Measurements from ENCODE around the gene PTCSC3.
"Not testable (repeated sequence)": the region's sequence is repeated elsewhere in the genome, so short reads cannot be mapped to it uniquely, and the experiment has no call there.

The PTCSC3 gene

DNA sequence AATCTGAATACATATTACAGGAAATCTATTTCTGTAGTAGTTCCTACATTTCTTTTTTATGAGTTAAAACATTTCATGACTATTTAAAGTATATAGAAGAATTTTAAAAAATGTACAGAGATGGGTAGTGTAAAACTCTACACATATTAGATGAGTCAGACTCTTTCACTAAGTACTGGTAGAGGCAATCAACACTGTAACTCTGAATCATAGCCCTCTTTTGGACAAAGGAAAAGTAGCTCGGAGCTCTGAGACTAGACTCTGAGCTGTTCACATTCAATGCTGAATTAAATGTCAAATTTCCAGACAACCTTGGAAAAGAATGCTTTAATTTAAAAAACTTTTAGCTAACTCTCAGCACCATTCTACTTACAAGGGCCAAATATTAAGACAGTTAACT lies 3.4 kb downstream of the PTCSC3 start:
- DNase-seq (ENCODE audit: low read depth in 2 of 2), result no peak

DNA sequence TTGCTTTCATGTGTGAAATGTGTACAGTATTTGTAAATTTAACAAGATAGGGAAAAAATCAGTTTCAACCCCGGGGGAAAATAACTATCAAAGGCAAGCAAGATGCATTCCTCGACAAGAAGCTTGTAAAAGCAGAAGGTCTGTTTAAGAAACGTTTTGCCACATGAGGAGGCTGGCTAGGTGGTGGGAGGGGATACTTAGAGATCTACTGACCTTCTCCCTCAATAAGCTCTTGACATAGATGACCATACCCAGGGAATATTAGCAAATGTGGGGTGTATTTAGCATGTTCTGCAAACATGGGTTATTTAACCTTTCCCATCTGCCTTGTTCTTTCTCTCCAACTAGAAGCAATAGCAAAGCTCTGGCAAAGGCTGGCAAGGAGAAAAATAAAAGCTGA lies 4.9 kb downstream of the PTCSC3 start:
- no peak for DNase-seq (ENCODE audit: low read depth in 2 of 2)

DNA sequence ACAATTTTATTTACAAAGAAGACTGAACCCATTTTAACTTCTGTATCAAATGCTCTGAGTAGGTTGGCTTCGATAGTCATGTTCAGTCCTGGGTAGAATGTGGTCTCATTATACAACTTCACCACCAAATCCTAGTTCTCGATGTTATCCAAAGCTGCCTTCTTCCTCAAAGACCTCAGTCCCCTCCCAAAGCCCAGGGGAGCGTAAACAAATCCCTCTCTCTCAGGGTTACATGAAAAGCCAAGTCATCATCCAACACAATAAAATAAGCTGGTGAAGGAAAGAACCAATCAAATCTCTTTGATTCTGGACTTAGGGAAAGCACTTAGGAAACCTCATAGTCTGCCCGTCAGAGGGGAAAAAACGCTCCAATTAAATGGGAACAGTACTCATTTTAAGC lies 9.1 kb downstream of the PTCSC3 start:
- no peak for DNase-seq (ENCODE audit: low read depth in 2 of 2)

DNA sequence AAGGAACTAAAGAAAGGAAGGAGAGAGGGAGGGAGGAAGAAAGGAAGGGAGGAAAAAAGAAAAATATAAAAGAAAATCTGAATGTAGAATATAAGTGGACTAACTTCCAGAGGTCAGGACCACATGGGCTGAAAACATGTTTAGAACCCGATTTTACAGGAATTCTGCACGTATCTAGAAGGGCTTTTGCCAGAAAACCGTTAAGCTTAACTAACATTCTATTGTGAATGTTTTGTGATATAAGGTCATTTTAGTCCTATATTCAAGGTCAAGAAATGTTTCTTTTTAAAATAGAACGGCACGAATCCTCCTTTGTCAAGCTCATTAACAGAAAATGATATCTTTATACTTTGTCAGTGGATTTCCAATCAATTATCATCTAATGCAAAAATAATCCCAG lies 13.1 kb downstream of the PTCSC3 start:
- no peak for DNase-seq (ENCODE audit: low read depth in 2 of 2)

DNA sequence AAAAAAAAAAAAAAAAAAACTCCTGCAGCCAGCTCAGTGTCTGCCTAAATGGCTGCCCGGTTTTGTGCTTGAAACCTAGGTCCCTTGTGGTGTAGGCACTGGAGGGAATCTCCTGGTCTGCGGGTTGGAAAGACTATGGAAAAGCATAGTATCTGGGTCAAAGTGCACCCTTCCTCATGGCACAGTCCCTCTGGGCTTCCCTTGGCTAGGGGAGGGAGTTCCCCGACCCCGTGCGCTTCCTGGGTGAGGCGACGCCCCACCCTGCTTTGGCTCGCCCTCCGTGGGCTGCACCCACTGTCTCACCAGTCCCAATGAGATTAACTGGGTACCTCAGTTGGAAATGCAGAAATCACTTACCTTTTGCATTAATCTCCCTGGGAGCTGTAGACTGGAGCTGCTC lies 14.3 kb downstream of the PTCSC3 start:
- DNase-seq (ENCODE audit: low read depth in 2 of 2), result no peak

DNA sequence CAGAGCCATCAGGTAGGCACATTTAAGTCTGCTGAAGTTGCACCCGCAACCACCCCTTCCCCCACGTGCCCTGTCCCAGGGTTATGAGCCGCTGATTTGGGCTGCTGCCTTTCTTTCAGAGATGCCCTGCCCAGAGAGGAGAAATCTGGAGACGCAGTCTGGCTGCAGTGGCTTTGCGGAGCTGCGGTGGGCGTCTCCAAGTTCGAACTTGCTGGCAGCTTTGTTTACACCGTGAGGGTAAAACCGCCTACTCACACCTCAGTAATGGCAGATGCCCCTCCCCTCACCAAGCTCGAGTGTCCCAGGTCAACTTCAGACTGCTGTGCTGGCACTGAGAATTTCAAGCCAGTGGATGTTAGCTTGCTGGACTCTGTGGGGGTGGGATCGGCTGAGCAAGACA lies 14.7 kb downstream of the PTCSC3 start:
- no peak for DNase-seq (ENCODE audit: low read depth in 2 of 2)

DNA sequence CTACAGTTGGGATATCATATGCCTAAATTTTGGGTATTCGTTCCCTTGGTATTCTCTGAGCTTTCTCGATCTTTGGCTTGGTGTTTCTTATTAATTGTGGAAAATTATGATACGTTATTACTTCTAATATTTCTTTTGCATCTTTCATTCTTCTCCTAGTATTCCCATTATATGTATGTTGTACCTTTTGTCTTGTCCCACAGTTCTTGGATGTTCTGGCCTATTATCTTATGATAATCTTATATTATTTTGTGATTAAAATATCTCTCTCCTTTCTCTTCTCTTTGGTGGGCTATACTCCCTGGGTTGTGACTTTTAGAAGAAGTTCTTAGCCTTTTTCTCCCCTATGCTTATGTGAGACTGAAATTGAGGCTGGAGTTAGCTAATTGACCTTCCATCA lies 25.2 kb downstream of the PTCSC3 start:
- no peak for DNase-seq (ENCODE audit: low read depth in 2 of 2)

DNA sequence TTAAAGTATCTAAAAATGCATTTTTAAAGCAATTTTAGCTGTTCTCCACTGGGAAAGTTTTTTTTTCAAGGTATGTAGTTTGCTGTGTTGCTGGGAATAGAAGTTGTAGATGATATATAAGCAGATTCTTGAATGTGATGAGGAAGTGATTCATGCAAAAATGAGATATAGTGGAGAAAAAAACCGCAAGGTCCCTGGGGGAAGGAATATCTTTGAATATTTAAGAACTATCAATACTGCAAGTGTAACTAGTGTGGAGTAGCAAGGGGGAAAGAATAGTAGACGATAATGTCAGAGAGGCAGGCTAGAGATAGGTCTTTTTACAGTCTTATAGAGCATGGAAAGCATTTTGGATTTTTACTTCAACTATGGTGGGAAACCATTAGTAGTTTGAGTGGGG lies 42.5 kb downstream of the PTCSC3 start:
- DNase-seq (ENCODE audit: low read depth in 2 of 2), result no peak

DNA sequence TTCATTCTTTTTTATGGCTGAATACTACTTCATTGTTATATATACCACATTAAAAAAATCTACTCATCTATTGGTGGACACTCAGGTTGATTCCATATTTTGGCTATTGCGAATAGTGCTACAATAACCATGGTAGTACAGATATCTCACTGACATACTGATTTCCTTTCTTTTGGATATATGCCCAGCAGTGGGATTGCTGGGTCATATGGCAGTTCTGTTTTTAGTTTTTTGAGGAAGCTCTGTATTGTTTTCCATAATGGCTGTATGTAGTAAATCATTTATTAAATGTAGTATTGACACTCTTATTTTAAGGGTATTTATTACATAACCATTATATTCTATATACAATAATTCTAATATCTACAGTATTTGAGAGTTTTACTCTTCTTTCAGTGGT lies 43.7 kb downstream of the PTCSC3 start:
- DNase-seq (ENCODE audit: low read depth in 2 of 2), result no peak

DNA sequence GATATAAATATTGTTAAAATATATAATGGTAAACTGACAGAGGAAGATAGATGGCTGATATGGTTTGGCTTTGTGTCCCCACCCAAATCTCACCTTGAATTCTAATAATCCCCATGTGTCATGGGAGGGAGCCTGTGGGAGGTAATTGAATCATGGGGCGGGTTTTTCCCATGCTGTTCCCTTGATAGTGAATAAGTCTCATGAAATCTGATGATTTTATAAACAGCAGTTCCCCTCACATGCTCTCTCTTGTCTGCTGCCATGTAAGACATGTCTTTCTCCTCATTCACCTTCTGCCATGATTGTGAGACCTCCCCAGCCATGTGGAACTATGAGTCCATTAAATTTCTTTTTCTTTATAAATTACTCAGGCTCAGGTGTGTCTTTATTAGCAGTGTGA lies 46.3 kb downstream of the PTCSC3 start:
- no peak for DNase-seq (ENCODE audit: low read depth in 2 of 2)

DNA sequence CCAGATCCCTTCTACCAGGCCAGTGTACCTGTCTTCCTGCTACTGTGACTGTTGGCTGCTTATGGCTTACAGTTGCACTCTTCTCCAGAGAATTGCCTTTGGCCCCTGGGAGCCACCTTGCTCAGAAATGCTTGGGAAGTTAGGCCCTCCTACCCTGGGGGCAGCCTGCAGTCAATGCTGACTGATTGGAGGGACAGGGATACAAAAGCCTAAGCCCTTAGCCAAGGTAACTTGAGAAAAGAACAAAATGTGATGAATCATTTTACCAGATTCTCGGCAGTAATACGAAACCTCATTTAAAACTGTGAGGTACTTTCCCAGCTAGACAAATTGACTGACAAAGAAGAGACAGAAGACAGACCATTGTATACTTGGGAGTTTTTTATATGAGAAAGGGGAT lies 47.3 kb downstream of the PTCSC3 start:
- no peak for DNase-seq (ENCODE audit: low read depth in 2 of 2)

DNA sequence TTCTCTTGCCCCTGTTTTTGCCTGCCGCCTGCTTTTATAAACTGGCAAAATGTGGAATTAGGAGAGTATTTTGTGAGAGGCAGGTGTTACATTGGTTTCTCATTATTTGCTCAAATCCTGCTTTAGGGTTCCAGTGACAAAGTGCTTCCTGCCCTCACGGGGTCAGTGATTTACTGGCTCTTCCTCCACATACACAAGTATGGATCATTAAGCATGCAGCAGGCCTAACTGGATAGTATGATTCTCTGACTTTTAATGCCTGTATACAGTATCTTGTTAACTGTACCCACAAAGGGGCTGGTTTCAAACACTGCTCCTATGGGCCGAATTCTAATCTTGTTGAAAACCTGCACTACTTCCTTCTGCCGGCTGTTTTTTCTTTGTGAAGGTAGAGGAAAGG lies 63.2 kb downstream of the PTCSC3 start:
- no peak for DNase-seq (ENCODE audit: low read depth in 2 of 2)

DNA sequence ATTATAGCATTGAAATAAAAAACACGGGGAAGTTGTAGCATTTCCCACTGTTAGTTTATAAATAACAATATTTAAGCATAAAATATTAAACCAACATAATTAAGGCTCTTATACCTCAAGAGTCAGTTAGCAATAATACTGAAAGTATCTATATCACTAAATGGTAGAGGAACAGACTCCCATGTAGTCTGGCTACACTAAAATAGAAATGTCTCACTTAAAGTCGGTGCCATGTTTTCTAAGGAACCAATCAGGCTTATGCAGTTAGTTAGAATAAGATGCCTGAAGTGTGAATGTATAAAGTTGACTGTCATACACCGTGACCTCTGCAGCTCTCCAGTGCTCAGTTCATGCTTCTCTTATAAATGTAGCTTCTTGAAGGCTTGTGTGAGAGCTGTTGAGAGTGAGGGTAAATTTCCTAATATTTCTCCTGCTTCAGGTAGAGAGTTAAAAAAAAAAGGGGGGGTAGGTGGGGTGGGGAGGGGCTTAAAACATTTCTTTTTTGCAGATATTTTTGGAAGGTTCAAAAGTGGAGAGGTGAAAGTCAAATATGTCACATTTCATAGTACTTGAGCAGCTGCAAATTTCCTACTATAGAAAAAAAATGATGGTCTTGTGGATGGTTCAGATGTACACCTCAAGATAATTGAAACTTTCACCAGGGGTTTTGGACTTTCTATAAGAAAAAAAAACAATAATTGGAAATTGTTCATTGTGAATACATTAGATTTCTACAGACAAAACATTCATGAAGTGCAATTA lies 64.5 kb downstream of the PTCSC3 start:
- DNase-seq (ENCODE audit: low read depth in 2 of 2), result no peak

DNA sequence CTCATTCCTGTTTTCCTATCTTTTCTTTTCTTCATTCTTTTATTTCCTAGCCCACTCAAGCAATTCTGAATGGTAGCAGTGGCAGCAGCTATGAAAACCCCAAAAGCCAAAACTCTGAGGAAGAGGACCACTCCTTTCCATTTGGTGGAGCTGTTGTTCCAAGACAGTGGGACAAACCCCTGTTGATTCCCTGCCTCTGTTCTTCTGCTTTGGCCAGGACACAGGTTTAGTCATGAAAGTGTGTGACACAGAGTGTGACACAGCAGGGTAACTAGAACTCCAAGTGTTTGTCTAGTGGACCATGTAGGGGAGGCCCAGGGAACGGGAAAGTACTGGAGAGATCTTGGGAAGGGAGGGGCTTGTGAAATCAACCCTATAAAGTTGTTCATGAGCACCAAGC lies 71.1 kb downstream of the PTCSC3 start:
- no peak for DNase-seq (ENCODE audit: low read depth in 2 of 2)

DNA sequence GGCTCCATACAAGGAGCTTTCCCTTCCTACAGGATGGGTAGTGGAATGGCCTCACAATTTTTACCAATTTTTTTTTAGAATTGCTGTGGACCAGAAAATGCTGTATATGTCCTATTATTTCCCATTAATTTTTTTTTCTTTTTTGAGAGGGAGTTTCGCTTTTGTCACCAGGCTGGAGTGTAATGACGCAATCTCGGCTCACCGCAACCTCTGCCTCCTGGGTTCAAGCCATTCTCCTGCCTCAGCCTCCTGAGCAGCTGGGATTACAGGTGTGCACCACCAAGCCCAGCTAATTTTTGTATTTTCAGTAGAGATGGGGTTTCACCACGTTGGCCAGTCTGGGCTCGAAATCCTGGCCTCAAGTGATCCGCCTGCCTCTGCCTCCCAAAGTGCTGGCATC lies 72.3 kb downstream of the PTCSC3 start:
- DNase-seq (ENCODE audit: low read depth in 2 of 2), result not testable (repeated sequence)

DNA sequence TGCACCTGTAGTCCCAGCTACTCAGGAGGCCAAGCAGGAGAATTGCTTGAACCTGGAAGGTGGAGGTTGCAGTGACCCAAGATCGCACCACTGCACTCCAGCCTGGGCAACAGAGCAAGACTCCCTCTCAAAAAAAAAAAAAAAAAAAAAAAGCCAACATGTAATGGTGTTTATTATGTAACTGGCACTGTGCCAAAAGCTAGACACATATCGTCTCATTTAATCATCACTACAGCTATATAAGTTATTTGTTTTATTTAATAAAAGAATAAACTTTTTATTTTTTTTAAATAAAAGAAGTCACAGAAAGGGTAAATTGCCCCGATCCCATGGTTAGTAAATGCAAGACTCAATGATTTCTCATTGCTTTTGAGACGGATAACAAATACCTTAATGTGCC lies 76.9 kb downstream of the PTCSC3 start:
- no peak for DNase-seq (ENCODE audit: low read depth in 2 of 2)

DNA sequence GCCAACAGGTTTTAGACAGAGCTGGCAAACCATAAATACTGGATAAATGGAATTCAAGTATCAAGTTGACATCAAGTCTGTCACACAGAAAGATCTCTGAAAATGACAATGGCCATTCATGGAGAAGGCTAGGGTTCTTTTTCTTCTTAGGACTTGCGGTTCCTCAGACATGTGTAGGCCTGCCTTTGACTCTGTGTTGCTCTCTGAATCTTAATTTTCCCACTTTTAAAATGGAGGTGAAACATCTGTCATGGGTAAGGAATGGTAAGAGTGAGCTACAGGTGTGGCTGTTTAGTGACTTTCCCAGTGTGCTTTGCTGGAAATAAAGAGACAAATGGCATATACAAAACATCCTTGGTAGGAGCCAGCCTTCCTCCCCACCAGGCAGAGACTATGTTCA lies 79.2 kb downstream of the PTCSC3 start:
- DNase-seq (ENCODE audit: low read depth in 2 of 2), result no peak

DNA sequence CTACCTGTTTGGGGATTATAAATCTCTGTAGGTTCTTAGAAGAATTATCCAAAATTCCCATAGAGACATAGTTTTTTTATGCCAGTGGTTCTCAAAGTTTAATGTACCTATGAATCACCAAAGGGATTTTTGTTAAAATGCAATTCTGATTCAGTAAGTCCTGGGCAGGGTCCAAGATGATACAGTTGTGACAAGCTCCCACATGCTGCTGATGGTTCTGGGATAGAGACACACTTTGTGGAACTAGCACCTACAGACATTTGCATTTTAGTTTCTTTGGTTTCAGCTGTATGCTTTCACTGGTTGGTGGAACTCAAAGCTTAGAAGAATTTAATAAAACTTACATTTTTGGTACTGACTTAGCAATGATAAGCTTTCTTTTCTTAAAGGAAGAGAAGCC lies 80.4 kb downstream of the PTCSC3 start:
- DNase-seq (ENCODE audit: low read depth in 2 of 2), result no peak

DNA sequence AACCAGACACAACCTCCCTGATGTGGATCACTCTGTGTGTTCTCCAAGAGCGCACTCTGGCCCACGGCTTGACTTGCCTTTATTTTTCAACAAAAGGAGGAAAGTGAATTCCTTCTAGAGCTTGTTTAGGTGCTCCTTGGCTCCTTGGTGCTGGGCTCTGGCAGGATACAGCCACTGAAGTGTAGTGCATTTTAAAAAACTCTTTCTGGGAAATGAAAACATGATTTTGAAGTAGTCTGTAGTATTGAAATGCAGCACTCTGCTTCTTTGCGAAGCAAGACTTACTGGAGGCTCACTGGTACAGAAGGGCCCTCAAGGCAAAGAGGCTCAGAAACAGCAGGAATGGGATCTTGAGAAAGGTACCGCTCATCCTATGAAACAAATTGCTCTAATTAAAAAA lies 81.6 kb downstream of the PTCSC3 start:
- DNase-seq (ENCODE audit: low read depth in 2 of 2), result no peak

DNA sequence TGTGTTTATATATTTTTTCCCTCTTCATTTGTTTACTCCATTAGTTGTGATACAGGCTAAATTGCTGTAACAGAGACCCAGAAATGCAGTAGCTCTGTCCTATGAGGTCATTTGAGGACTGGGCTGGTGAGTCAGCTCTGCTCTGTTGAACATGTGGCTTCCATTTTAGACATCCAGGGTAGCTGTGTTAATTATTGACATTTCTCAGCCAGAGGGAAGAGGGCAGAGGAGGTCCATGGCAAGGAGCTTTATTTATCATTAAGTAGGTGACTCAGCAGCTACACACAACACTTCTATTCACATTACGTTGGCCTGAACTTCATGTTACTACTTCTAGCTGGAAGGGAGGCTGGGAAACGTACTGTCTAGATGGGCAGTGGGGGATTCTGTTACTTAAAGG lies 85.4 kb downstream of the PTCSC3 start:
- DNase-seq (ENCODE audit: low read depth in 2 of 2), result no peak

DNA sequence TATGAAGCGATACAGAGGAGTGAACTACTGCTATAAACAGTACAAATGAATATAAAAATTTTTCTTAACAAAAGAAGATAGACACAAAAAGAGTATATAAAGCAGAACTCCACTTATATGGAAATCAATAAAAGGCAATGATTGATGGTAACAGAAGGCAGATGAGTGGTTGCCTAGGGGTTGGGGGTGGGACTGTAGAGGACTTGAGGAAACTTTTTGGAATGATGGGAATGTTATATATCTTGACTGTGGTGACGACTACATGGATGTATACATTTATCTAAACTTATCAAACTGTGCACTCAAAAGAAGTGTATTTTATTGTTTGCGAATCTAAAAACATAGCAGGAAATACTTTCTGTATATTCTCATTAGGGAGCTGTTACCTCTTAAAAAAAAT lies 89.1 kb downstream of the PTCSC3 start:
- no peak for DNase-seq (ENCODE audit: low read depth in 2 of 2)

DNA sequence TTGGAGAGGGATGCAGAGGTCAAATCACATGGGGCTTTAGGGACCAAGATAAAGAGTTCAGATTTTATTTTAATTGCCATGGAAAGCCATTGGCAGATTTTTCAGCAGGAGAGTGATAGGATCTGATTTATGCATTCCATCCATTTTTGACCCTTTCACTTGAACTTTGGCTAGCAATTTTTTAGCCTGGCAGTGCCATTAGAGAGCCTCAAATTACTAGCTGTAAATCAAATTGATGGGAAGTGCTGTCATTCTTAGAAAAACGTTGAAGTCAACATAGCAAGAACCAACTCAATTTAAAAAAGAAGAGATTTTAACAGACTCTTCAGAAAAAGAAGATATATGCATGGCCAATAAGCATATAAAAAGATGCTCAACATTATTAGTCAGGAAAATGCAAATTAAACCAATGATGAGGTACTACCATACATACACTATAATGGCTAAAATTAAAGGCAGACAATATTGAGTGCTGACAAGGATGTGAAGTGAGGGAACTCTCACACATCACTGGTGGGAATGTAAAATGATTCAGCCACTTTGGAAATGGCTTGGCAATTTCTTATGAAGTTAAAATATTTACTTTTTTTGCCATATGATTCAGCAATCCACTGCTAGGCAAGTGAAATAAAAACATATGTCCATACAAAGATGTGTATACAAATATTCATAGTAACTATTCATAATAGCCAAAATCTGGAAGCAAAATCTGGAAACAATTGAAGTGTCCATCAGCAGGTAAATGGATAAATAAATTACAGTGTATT lies 89.7 kb downstream of the PTCSC3 start:
- DNase-seq (ENCODE audit: low read depth in 2 of 2), result no peak

DNA sequence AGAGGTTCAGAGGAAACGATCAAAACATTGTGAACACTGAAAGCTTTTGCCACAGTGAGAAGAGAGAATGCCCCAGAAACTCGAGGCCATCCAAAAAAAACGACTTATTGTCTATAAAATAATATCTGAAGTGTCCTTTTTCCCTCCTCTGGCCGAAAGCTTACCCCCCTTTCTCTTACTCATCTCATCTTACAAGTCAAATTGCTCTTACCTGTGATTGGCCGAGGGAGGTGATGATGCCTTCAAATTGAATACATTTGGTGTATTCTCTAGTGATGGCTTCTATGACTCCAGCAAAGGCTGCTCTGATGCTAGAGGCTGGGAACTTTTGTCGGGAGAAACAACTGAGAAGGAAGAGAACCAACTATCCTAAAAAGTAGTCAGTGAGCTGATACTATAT lies 90.7 kb downstream of the PTCSC3 start:
- DNase-seq (ENCODE audit: low read depth in 2 of 2), result no peak
